GM18508 (cell line): ENCODE results near the gene MACROD2.
"Not testable (repeated sequence)": the region's sequence is repeated elsewhere in the genome, so short reads cannot be mapped to it uniquely, and the experiment has no call there.

ENCODE experiments used
- ATAC-seq: cut with Tn5 transposase; IDR thresholded peaks from one replicate; pipeline ENCODE4 v1.9.1; 2021; ENCODE audit warnings: moderate number of reproducible peaks; ENCODE audit not compliant: insufficient read depth, unreplicated experiment

The MACROD2 gene

DNA sequence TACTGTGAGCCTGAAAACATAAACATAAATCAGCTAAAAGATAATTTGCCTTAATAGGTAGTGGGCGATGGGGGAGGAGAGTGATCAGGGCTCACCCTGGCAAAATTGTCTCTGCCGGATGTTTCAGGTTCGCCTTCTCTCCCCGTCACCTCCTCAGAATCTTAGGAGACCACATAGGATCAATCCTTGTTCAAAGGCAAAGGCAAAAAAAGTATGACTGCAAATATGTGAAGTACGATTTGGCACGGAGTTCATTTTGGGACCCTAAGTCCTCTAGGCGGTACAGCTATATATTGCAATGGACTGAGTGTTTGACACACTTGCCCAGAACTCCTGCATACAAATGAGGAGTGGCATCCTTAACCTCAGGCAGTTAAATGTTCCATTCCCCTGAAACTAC is 991.3 kb downstream of the MACROD2 start:
- ATAC-seq, result no peak

DNA sequence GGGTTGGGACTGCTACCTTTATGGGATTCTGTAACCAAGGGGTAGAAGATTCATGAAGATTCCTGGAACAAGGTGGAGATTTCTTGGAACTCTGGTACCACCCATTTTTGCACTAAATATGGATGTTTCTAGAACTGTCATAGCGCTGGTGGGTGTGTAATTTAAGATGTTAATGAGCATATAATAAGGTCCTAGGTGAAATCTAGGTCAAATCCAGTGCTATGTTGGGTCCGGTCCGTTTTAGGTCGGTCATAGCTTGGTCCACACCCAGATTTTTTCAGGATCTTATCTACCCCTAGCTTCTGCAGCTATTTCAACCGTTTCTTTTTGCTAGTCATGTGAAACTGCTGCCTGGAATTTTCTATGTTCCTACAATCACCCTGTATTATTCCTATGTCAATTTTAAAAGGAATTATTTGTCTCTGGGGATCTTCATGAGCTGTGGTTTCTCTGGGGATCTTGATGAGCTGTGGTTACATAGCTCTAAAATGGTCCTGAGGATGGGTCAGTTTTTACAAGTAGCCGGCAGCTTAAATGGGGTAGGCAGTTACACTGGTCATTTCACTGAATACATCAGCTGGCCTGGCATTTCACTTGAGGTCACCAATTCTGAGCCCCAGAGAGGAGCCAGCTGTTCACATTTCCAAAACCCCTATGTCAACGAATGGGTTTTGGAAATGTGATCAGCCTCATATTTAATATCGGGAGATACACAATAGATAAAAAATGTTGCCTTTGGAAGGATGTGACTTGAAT is 994.4 kb downstream of the MACROD2 start:
- ATAC-seq, result no peak

- ATAC-seq, result no peak
These were observed 995.7 kb downstream of the MACROD2 start for GRCh38 chr20:14991023-14991422.

GRCh38 chr20:14992153-14992552 is 996.8 kb downstream of the MACROD2 start:
- ATAC-seq, result no peak

DNA sequence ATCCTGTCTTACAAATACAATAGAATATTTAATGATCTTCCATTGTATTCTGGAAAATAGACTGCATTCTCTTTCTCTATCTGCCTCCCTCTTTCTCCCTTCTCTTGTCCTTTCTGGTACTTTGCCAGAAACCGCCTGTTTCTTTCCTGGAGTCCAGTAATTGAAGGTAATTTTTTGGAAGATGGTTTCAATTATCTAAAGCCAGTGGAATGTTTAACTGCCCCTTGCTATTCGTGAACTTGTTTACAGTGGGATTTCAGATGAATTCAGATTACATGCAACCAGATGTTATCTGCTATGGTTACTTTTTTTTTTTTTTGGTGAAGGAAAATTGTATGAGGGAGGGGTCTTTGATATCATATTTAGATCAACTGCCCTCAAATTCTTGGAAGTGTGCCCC is 997.6 kb downstream of the MACROD2 start:
- ATAC-seq, result no peak

DNA sequence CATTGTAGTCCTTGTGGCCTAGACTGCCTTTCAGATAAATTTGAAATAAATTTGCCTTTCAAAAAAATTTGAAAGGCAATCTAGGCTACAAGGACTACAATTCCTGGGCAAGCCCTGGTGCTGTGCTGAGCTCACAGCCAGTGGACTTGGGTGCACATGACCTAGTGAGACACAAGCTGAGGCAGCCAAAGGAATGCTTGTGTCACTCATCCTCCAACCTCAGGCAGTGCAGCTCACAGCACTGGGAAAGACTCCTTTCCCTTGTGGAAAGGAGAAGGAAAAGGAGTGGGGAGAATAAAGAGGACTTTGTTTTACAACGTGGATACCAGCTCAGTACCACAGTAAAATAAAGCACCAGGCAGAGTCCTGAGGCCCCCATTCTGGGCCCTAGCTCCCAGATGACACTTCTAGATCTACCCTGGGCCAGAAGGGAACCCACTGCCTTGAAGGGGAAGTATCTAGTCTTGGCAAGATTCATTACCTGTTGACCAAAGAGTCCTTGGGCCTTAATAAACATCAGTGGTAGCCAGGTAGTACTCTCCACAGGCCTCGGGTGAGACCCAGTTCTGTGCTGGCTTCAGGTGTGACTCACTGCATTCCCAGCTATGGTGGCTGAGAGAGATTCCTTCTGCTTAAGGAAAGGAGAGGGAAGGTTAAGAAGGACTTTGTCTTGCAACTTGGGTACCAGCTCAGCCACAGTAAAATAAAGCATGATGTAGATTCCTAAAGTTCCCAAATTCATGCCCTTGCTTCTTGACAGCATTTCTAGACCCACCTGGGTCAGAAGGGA is 1001.8 kb downstream of the MACROD2 start:
- ATAC-seq, result no peak

GRCh38 chr20:14997791-14998190 is 1002.5 kb downstream of the MACROD2 start:
- ATAC-seq, result no peak

DNA sequence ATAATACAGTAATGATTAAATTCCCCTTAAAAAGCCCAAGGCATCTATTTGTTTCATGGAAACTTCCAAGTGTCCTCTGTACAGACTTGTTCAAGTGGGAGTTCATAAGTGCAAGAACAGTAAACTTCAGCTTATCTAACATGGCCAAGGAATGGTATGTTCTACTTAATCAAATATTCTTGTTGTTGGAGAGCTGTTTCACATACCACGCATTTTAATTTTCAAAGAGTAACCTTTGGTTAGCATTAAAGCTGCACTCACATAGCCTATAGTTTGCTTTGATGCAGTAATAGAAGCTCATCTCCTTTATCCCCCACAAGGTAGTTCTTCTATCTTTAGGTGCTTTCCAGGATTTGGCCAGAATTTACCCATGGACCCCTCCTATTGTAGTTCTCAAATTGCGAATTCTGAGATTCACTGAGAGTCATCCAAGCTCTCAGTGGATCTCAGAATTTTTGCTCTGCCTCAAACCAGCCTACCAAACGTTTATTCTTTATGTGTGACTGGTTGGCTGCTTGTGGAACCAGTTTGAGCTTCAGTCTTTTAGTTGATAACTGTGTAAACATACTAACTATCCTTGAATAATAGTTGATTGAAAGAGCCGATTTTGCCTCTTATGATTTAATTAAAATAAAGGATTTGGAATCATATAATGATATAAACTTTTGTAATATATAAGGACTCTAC is 1010.1 kb downstream of the MACROD2 start:
- ATAC-seq, result no peak

- no peak for ATAC-seq
These were observed 1016.3 kb downstream of the MACROD2 start for GRCh38 chr20:15011631-15012030.

DNA sequence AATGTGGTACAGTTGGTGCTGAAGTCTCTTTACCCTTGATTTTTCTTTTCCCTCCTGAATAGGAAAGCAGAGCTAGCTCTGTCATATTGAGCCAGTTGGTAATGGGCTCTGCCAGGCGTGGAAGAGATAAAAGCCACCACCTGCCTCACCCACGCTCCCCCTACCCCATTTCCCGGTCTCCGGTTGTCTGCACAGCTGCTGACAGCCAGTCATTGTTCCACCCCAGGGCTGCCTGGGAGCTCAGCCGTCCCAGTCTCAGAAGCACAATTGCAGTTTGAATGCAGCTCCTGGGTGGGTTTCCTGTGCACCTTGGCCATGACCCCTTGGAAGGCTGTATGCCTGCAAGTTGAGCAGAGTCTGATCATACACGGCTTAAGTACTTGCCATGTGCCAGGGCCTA is 1017.2 kb downstream of the MACROD2 start:
- ATAC-seq, result no peak

- not testable (repeated sequence) for ATAC-seq
These were observed 1021.6 kb downstream of the MACROD2 start for GRCh38 chr20:15016875-15017274.

- ATAC-seq, result no peak
These were observed 1023.6 kb downstream of the MACROD2 start for GRCh38 chr20:15018966-15019365.

DNA sequence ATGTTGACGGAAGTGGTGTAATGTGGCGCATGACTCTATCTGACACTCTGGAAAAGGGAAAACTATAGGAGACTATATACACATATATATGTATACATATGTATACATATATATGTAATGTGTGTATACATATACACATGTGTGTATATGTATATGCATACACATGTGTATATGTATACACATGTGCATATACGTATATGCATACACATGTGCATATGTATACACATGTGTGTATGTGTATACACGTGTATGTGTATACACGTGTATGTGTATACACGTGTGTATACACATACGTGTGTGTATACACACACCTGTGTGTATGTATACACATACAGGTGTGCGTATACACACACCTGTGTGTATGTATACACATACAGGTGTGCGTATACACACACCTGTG is 1025.5 kb downstream of the MACROD2 start:
- no peak for ATAC-seq

GRCh38 chr20:15022921-15023320 is 1027.6 kb downstream of the MACROD2 start:
- no peak for ATAC-seq

DNA sequence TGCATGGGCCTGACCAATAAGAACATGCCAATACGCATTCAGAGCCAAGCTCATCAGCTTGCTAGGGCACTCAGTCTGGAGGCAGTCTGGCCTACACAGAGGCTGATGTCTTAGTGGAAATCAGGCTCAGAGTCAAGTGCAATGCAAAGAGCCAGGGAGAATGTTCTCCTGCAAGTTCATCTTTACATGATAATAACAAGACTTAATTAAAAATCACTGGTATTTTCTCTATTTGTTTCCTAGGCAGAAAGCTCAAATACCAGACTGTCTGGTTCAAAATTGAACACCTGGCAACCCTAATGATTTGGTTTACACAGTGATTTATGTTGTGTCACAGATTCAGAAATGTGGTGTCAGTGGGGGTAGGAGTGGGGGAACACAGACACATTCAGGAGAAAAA is 1031.4 kb downstream of the MACROD2 start:
- no peak for ATAC-seq

GRCh38 chr20:15030826-15031225 is 1035.5 kb downstream of the MACROD2 start:
- ATAC-seq, result no peak

DNA sequence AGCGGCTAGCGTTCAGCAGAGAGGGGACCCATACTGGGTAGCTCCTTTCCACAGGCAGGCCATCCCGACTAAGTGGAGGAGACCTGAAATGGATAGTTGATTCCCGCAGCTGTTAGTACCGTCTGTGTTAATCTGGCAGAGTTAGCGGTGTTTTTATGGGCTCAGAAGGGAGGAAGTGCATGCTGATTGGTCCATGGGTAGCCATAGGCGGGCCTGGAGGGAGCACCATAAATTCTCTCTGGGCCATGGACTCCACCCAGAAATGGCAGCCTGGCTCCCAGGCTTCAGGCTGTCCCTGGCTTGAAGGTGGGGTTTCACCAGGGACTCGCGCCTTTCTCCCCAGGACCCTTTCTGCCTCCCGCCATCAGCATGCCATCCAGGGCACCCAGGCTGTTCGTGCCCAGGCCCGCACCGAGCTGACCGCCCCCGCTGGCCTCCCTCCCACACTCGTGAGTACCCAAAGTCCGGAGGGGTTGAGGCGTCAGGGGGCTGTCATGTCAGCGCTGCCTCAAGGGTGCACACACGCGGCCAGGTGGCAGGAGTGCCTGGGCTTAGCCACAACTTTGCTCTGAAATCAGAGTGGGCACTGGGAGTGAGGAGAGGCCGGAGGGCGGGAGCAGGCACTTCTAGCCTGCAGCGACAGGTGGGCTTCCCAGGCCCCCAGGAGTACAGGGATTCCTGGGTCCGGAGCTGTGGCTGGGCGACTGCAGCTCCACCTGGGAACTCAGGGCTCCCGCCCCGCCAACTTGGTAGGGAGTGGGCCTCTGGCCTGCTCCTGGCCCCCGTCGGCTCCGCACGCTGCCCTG is 1036.4 kb downstream of the MACROD2 start:
- no peak for ATAC-seq

DNA sequence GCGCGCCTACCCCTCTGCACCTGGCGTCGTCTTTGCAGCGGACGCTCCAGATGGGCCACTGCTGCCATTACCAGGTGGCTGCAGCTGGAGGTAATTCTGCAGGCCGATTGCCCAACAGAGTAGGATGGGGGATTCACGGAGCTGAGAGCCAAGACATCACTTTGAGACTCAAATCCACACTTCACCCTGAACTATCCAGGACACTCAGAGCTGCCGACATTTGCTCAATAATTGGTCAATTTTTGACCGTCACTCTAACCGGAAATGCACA is 1037.0 kb downstream of the MACROD2 start:
- no peak for ATAC-seq

GRCh38 chr20:15033269-15033668 is 1038.0 kb downstream of the MACROD2 start:
- ATAC-seq, result no peak

- ATAC-seq, result no peak
These were observed 1038.6 kb downstream of the MACROD2 start for GRCh38 chr20:15033891-15034290.

- ATAC-seq, result no peak
These were observed 1041.6 kb downstream of the MACROD2 start for GRCh38 chr20:15036948-15037347.
